ENCODE measurements around the gene SEPHS2. TPM values are rescaled to one million over a fixed set of nuclear protein-coding genes. Genes with fewer than 3 reads are reported as not detected.
A peak's percentile ranks its signal among the peaks of the same experiment; 100 is the strongest.

SEPHS2 gene
- total RNA-seq, 2 experiments from 2014 or later = 51.8 to 54.0 TPM

GRCh38 chr16:30395992-30396585, 49.6 kb downstream of the SEPHS2 start:
- no peaks in the 10 kb centered on the region for H3K27me3 Mint-ChIP-seq
- CTCF ChIA-PET = interaction anchor here (0.7 to 8.1 kb wide), 5 partner anchors 10 to 202 kb away, joined by 3 to 51 read pairs (median 4); partner anchors contain the start of genes SEPTIN1 and ZNF771
- H3K36me3 Mint-ChIP-seq (ENCODE audit: low read depth) = peaks cover 28% of the 10 kb centered on the region
- POLR2A ChIA-PET = interaction anchor here (0.6 to 2.9 kb wide), 12 partner anchors 11 to 303 kb away, joined by 3 to 23 read pairs (median 4); partner anchors contain the start of genes SEPTIN1 and ZNF771
- no peaks in the 10 kb centered on the region for H3K9me3 Mint-ChIP-seq
- DNase-seq (no peak), ATAC-seq (peak; percentile 8)
- peak overlapping the region; percentile 80 for H3K27ac Mint-ChIP-seq
- intact Hi-C loops (cut with micrococcal nuclease) = no loop called here
- TF ChIP-seq, protein P1, sequence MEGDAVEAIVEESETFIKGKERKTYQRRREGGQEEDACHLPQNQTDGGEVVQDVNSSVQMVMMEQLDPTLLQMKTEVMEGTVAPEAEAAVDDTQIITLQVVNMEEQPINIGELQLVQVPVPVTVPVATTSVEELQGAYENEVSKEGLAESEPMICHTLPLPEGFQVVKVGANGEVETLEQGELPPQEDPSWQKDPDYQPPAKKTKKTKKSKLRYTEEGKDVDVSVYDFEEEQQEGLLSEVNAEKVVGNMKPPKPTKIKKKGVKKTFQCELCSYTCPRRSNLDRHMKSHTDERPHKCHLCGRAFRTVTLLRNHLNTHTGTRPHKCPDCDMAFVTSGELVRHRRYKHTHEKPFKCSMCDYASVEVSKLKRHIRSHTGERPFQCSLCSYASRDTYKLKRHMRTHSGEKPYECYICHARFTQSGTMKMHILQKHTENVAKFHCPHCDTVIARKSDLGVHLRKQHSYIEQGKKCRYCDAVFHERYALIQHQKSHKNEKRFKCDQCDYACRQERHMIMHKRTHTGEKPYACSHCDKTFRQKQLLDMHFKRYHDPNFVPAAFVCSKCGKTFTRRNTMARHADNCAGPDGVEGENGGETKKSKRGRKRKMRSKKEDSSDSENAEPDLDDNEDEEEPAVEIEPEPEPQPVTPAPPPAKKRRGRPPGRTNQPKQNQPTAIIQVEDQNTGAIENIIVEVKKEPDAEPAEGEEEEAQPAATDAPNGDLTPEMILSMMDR (IDR thresholded peaks at IDR 0.05) = no peak
- peak overlapping the region; percentile 83 for H3K4me3 Mint-ChIP-seq
- H3K4me1 Mint-ChIP-seq (ENCODE audit: low read depth) = peaks cover 42% of the 10 kb centered on the region

DNA sequence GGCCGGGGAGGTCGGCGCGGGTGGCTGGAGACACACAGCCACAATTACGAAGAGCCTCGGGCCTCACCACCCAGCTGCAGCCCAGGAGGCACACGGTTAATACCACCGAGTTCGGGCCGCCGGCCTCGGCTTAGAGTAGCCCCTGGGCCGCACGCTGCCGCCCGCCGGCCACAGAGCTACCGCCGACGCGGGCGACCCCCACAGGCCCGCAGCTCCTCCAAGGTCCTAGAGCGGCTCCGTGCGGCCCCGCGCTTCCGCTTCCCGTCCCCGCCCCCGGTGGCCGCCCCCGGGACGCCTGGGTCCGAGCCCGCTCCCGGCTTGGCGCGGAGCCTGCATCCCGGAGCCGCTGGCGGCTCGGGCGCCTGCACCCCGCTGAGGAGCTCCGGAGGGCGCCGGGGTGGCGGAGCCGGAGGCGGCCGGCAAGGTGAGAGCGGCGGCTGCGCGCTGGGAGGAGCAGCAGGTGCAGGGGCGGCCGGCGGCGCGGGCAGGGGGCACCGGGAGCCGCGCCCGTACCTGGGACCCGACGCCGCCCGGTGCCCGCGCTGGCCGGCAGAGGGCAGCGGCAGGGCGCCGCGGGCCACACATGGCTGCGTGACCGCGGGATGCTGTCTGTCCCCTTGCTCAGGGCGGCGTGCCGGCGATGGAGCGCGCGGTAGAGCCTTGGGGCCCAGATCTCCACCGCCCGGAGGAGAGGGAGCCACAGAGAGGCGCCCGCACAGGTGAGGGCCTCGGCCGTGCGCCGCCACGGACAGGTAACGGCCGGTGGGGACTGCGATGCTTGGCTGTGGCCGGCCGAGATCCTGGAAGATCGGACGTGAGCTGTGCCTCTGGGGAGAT, 50.3 kb downstream of the SEPHS2 start, which contains the start of gene ZNF48:
TSS of gene ZNF48 (plus strand) at position 266 of the 837 bp plus-strand sequence. CDS start at position 641, 375 bp downstream.
- Mint-ChIP-seq H3K4me1 (ENCODE audit: low read depth) (peaks cover 37% of the 10 kb centered on the region), H3K27me3 (no peaks in the 10 kb centered on the region), H3K36me3 (ENCODE audit: low read depth) (peaks cover 28% of the 10 kb centered on the region), H3K27ac (peak within 1 kb of the TSS; percentile 83), H3K9me3 (no peaks in the 10 kb centered on the region), H3K4me3 (peak within 1 kb of the TSS; percentile 83)
- ATAC-seq (peak; percentile 61), DNase-seq (peak; percentile 49)
- CTCF ChIA-PET = interaction anchor here (0.7 to 8.1 kb wide), 8 partner anchors 9 to 233 kb away, joined by 3 to 51 read pairs (median 4); partner anchors contain the start of genes SEPTIN1 and ZNF771
- POLR2A ChIA-PET = interaction anchor here (0.6 to 2.9 kb wide), 13 partner anchors 12 to 303 kb away, joined by 3 to 23 read pairs (median 5); partner anchors contain the start of genes SEPTIN1 and ZNF771
- intact Hi-C loops (cut with micrococcal nuclease) = no loop called here
- TF ChIP-seq, protein P1 (IDR thresholded peaks at IDR 0.05) = peak; percentile 32

GRCh38 chr16:30394592-30395154, 51.0 kb downstream of the SEPHS2 start:
- H3K36me3 Mint-ChIP-seq (ENCODE audit: low read depth) = peaks cover 28% of the 10 kb centered on the region
- TF ChIP-seq, protein P1 (IDR thresholded peaks at IDR 0.05) = no peak
- DNase-seq = peak; percentile 20
- ATAC-seq = peak; percentile 14
- CTCF ChIA-PET = interaction anchor here (0.7 to 8.1 kb wide), 7 partner anchors 9 to 234 kb away, joined by 3 to 51 read pairs (median 4); partner anchors contain the start of genes SEPTIN1 and ZNF771
- POLR2A ChIA-PET = interaction anchor here (0.9 to 2.9 kb wide), 11 partner anchors 11 to 257 kb away, joined by 3 to 23 read pairs (median 5); partner anchors contain the start of genes SEPTIN1 and ZNF771
- peaks cover 31% of the 10 kb centered on the region for H3K4me1 Mint-ChIP-seq (ENCODE audit: low read depth)
- H3K4me3 Mint-ChIP-seq = peak overlapping the region; percentile 83
- no peaks in the 10 kb centered on the region for H3K9me3 Mint-ChIP-seq
- intact Hi-C loops (cut with micrococcal nuclease) = no loop called here
- H3K27me3 Mint-ChIP-seq = no peaks in the 10 kb centered on the region
- H3K27ac Mint-ChIP-seq = peak overlapping the region; percentile 83

Other genes starting within 250 kb of the SEPHS2 start
- 10 to 100 TPM; 14.8 to 18.0 TPM for gene SULT1A3, start 246.6 kb downstream of the SEPHS2 start, total RNA-seq
- 10 to 100 TPM; 14.7 to 20.7 TPM for gene NPIPB13, start 197.4 kb downstream of the SEPHS2 start, total RNA-seq
- 10 to 100 TPM; 43.8 to 44.5 TPM for gene CD2BP2, start 90.6 kb downstream of the SEPHS2 start, total RNA-seq
- gene TBC1D10B, start 75.4 kb downstream of the SEPHS2 start, total RNA-seq = 10 to 100 TPM; 39.7 to 41.3 TPM
- 1 to 10 TPM in 1 of 2 experiments, under 1 TPM in 1; 0.87 to 1.2 TPM for gene MYL11, start 71.1 kb downstream of the SEPHS2 start, total RNA-seq
- gene SEPTIN1, start 63.3 kb downstream of the SEPHS2 start, total RNA-seq = 100 to 1,000 TPM; 163 to 169 TPM
- gene ZNF48, start 50.5 kb downstream of the SEPHS2 start, total RNA-seq = 10 to 100 TPM; 10.4 to 10.9 TPM
- 1 to 10 TPM; 5.4 to 6.6 TPM for gene ZNF771, start 38.3 kb downstream of the SEPHS2 start, total RNA-seq
- 100 to 1,000 TPM in 1 of 2 experiments, 10 to 100 TPM in 1; 98.4 to 105 TPM for gene DCTPP1, start 15.8 kb downstream of the SEPHS2 start, total RNA-seq
- gene ITGAL, start 26.9 kb upstream of the SEPHS2 start, total RNA-seq = 100 to 1,000 TPM; 274 to 285 TPM
- gene ZNF768, start 80.7 kb upstream of the SEPHS2 start, total RNA-seq = 1 to 10 TPM; 8.3 to 9.2 TPM
- gene ZNF747, start 89.0 kb upstream of the SEPHS2 start, total RNA-seq = 1 to 10 TPM; 6.7 to 7.9 TPM
- gene ZNF764, start 112.5 kb upstream of the SEPHS2 start, total RNA-seq = 10 to 100 TPM in 1 of 2 experiments, 1 to 10 TPM in 1; 9.7 to 10.4 TPM
- gene ZNF688, start 125.8 kb upstream of the SEPHS2 start, total RNA-seq = 1 to 10 TPM; 4.7 to 5.5 TPM
- 10 to 100 TPM in 1 of 2 experiments, 1 to 10 TPM in 1; 8.8 to 10.3 TPM for gene ZNF785, start 139.8 kb upstream of the SEPHS2 start, total RNA-seq
- 10 to 100 TPM in 1 of 2 experiments, 1 to 10 TPM in 1; 9.8 to 11.3 TPM for gene ZNF689, start 164.5 kb upstream of the SEPHS2 start, total RNA-seq
- 10 to 100 TPM; 74.0 to 76.6 TPM for gene PRR14, start 205.1 kb upstream of the SEPHS2 start, total RNA-seq
- 10 to 100 TPM; 80.3 to 85.8 TPM for gene FBRS, start 212.6 kb upstream of the SEPHS2 start, total RNA-seq

Measured in activated CD8-positive, alpha-beta T cell treated with anti-CD3 and anti-CD28 coated beads for 36 hours (primary cell).